T-helper 2 cell treated with Interferon-gamma antibody and Interleukin-4, amounts not matched to agents 100 ng/mL and 5 ng/mL, for 36 hours (primary cell): ENCODE results near the gene MAPK14. TPM values are rescaled to one million over a fixed set of nuclear protein-coding genes. Genes with fewer than 3 reads are reported as not detected.

Source experiments
- intact Hi-C: fragments of 100-400 bp; cut with micrococcal nuclease; formaldehyde crosslinking; loops from one replicate; pipeline ENCODE4 v1.15.1; 2023
- total RNA-seq: library from RNA; stranded (reverse); gene quantifications from 2 replicates; pipeline ENCODE4 v1.2.3, GENCODE V29; 2022

The MAPK14 gene
- total RNA-seq, 1 donor from 2014 or later = 59.7 TPM

DNA sequence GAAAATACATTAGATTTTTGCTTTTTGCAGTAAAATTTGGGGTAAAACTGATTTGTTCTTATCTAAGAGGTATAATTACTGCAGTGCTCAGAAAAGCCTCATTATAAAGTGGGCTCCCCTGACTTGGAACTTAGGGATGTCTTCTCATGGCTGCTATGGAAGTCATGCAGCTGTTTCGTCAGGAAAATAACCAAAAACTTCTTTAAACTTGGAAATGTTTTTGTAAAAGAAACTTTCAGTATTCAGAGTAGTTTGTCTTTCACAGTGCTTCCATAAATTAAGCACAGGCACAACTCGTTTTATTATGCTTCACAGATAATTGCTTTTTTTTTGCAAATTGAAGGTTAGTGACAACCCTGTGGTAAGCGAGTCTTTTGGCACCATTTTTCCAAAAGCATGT is 6.8 kb downstream of the MAPK14 start:
- intact Hi-C loops = no loop called here

DNA sequence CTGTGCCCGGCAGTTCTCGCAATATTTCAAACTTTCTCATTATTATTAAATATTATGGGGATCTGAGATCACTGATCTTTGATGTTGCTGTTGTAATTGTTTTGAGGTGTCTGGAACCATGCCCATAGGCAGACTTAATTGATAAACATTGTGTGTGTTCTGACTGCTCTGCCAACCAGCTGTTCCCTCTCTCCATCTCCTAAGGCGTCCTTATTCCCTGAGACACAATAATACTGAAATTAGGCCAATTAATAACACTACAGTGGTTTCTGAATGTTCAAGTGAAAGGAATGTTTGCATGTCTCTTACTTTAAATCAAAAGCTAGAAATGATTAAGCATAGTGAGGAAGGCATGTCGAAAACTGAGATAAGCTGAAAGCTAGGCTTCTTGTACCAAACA is 7.6 kb downstream of the MAPK14 start:
- intact Hi-C loops = no loop called here

DNA sequence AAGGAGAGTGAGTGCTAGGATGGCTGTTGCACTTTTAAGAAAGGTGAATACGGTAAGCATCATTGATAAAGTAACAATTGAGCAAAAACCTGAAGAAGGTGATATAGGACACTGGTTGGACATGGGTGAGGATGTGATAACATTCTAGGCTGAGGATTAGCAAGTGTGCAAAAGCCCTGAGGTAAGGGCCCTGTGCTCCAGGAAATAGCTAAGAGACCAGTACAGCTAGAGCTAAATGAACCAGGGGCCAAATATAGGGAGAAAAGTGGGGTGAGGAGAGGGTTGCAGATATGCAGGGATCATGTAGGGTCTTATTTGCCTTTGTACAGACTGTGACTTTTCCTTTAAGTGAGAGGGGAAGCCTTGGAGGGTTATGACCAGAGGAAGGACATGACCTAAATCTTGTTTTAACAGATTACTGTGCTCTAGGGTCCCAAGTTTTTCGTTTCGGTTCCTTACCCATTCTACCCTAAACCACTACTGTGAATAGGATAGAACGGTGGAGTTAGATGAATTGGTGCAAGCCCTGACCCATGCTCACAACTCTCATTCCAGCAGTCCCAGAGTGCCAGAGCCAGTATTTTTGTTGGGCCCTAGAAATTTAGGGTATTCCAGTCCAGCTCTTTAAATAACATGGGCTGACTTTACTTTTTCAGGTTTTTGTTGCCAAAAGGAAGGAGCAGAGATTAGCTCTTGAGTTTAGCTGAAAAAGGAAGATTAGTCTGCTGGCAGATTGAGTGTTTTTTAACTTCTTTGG is 10.7 kb downstream of the MAPK14 start:
- intact Hi-C loops = no loop called here

DNA sequence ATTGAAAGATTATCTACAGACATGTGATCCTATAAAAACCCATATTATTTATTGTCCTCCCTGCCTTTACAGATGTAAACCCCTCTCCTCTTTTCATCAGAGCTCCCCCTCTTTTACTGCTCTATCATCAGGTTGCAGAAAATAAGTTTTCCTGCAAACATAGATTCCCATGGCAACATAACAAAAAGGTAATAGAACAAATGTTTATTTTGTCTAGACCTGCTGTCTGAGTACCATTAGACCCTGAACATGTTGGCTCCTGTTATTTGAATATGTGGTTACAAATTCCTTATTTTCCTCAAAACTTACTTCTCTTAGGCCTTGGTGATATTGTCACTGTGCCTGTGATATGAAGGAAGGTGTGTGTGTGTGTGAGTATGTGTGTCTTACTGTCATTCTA is 11.5 kb downstream of the MAPK14 start:
- intact Hi-C loops = no loop called here

DNA sequence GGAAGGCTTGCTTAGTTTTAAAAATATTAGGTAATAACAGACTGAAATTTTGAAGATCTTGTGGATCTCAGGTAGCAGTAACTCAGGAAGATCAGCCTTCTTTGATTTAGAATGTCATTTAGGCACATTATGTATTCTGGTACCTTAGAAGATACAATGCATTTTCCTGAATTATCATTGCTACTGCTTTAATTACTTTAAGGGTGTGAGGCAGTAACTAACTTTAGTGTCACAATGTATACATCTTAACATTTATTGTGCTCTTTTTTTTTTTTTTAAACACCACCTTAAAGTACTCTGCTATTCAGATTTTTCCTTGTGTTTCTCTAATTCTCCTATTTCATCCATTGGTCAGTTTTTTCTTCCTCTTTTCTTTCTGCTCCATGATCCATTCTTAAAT is 13.3 kb downstream of the MAPK14 start:
- intact Hi-C loops = no loop called here

DNA sequence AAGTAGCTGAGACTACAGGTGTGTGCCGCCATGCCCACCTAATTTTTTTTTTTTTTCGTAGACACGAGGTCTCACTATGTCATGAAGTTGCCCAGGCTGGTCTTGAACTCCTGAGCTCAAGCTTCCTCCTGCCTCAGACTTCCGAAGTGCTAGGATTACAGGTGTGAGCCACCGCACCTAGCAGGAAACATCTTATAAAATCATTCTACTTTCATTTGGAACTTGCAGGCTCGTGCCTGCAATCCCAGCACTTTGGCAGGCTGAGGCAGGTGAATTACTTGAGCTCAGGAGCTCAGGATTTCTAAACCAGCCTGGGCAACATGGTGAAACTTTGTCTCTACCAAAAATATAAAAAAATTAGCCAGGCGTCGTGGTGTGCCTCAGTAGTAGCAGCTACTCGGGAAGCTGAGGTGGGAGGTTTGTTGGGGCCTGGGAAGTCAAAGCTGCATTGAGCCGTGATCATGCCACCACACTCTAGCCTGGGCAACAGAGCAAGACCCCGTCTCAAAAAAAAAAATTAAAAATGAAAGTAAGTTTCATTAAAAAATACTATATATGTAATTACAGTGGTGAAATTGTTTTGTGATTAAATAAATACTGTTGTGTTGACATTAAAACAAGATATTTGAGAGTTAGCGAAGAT is 15.1 kb downstream of the MAPK14 start:
- intact Hi-C loops = no loop called here

DNA sequence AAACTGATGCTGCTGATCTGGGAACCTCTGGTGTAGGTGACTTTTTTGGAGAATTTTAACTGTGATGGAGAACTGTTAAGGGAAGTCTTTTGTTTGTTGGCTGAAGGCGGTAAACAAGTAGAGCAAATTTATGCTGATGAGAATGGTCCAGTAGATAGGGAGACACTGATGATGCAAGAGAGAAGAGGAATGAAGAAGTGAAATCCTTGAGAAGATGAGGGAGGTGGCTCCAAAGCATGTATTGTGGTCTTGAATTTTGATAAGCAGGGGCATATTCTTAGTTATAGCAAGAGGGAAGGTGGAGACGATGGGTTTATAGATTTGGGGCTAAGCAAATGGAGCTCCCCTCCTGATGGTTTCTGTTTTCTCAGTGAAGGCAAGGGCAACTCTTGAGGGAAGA is 22.0 kb downstream of the MAPK14 start:
- intact Hi-C loops = no loop called here

DNA sequence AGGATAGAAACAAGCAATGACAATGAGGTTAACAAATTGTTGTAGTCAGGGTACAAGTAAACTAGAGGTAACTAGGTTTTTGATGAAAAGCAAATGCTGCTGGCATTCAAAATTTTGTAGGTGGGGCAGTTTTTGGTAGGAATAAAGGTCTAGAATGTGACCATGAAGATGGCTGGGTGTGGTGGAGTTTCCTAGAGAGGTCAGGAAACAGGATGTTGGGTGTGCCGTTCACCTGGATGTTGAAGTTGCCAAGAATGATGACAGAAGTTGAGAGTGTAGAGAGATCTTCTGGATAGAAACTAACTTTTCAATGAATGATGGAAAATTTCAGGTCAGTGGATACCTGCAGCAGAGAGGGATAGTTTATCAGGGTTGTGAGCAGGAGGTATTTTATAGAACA is 22.7 kb downstream of the MAPK14 start:
- intact Hi-C loops = loop anchor here (1.0 kb wide), 1 partner anchor 20 kb away; no protein-coding TSS in a partner anchor

DNA sequence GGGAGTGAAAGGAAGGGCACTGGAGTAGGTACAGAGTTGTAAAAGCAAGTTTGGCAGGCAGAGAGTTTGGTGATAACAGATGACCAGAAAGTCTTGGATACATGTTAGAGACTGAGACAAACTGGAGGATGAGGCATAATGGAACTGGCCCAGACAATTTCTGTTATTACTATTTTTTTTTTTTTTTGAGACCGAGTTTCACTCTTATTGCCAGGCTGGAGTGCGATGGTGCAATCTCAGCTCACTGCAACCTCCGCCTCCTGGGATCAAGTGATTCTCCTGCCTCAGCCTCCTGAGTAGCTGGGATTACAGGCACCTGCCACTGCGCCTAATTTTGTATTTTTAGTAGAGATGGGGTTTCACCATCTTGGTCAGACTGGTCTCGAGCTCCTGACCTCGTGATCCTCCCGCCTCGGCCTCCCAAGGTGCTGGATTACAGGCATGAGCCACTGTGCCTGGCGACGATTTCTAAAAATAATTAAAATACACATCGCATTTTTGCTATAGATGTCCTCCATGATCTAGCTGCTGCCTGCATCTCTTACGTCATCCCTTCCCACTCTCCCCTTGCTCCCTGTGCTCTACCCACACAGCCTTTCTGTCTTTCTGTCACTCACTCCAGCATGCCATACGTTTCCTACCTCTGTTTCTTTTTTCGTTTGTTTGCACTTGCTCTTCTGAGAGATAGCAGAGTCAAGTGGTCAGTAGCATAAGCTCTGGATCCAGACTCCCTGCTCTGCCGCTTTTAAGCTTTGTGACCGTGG is 23.5 kb downstream of the MAPK14 start:
- intact Hi-C loops = loop anchor here (1.0 kb wide), 1 partner anchor 21 kb away; no protein-coding TSS in a partner anchor

DNA sequence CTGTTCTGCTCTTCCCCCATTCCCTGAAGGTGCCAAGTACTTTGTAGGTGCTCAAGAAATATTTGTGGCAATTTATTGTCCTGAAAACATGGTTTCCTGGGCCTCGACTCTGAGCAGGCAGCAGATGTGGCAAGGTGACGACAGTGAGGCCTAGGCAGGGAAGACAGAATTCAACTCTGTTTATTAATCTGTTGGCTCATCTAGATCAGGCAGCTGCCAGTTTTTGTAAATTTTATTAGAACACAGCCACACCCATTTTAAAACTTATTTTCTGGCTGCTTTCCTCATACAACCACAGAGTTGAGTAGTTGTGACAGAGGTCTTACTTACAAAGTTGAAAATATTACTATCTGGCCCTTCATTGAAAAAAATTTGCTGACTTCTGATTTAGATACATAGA is 24.5 kb downstream of the MAPK14 start:
- intact Hi-C loops = no loop called here

DNA sequence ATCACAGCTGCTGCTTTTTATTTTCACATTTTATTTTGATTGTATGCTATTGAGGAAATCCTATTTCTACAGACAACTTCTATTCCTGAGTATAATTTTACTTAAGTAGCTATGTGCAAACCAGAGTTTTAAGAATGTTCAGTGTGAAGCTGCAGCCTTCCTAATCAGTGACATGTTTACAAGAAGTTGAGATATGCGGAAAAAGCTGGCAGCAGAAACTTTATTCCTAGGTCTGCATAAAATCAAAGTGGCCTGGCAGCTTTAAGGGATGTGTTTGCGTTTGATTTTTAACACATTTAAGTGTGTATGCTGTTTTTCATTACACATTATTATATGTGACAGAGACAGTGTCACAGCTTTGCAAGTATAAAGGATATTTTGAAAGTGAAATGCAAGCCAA is 26.3 kb downstream of the MAPK14 start:
- intact Hi-C loops = no loop called here

DNA sequence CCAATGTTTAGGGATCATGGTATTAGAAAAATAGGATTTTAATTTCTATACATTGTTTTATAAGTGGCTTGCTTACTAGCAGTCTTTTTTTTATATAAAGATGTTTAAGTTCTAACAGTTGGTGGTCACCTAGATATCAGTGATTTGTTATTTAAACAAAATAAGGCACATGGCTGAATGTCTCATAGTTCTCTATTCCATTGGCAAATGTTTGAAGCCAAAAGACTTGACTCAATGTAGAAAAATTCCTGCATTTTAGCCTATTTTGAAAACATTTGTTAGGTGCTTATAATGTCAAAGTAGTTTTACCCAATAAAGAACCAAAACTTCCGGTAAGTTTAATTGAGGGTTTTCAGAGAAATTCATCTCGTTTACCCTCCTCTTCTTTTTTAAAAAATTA is 26.8 kb downstream of the MAPK14 start:
- intact Hi-C loops = no loop called here

DNA sequence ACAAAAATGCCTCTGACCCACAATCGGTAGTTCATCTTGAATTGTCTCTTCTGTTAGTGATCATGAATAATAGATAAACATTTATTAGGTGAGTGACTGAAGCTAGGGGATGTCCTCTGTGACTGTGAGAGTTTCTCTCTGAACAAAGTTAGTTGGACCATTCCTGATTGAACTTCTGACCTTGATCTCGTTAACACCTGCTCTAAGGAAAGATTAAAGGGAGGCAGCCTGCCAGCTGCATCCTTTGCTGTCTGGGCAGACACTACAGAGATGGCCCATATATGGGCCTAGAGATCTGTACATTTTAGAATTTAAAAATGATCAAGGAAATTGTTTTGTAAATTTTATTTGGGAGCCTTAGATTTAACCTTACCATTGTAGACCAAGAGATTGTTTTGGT is 27.3 kb downstream of the MAPK14 start:
- intact Hi-C loops = no loop called here

DNA sequence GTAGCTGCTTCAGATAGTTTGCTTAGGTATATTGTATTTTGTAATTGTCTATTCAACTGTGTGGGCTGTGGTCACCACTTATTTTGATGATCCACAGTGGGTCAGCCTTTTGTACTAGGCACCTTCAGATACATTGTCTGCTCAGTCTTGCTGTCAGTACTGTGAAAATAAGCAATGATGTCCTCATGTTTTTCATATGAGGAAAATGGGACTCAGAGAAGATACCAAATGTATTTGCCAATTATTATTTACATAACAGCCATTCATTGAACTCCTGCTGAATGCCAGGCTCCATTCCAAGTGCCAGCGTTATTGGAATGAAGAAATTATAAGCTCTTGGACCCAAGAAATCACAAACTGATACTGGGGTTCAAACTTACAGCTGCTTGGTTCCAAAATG is 28.6 kb downstream of the MAPK14 start:
- intact Hi-C loops = no loop called here

DNA sequence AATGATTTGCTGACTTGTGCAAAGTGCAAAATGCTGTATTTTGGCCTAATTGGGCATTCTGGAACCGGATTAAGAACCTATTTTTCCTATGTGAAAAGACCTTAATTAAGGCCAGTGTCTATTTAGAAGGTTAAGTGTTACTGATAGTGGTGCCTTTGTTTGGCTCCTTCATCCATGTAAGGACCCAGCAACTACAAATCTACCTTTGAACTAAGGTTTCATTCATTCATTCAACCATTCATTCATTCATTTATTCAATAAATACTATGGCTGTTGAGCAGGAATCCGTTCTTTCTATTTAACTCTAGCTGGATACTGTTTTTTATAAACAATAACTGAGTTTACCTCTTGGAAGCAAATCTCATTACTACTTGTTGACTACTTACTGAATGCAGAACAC is 33.6 kb downstream of the MAPK14 start:
- intact Hi-C loops = no loop called here

DNA sequence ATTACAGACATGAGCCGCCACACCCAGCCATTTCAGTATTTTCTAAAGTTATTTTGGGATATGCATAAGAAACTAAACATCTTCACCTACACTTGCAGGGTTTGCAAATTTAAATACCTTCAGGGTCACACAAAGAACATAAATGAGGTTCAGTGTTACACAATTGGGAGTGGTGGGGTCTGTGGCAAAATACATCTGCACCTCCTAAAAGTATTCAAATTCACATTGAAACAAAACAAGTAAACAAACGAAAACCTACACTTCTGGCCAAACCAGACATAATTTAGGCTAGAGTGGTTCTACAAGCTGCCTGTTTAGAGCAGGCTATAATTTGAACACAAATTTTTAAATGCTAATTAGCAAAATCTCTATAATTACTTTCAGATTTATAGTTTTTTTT is 34.6 kb downstream of the MAPK14 start:
- intact Hi-C loops = no loop called here

DNA sequence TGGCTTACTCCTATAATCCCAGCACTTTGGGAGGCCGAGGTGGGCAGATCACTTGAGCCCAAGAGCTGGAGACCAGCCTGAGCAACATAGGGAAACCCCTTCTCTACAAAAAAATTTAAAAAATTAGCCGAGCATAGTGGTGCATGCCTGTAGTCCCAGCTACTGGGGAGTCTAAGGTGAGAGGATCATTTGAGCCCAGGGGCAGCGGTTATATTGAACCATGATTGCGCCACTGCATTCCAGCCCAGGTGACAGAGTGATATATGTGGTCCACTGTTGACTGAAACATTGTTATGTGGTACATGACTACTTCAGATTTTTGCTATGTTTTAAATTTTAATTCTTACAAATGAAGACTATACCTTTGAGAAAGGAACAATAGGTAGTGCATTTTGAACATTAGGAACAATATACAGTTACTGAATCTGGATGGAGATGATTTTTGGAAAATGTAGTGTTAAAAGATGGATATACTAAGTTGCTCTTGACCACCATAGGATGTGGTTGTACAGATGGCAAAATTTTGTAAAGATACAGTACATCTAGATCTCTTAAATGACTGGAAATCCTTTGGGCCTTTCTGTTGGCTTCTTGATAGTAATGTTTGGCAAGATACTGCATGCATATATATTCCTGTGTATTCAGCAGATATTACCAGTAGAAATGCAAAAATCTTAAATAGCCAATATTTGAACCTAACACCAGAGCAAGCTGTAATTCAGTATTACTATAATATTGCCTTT is 35.9 kb downstream of the MAPK14 start:
- intact Hi-C loops = no loop called here

DNA sequence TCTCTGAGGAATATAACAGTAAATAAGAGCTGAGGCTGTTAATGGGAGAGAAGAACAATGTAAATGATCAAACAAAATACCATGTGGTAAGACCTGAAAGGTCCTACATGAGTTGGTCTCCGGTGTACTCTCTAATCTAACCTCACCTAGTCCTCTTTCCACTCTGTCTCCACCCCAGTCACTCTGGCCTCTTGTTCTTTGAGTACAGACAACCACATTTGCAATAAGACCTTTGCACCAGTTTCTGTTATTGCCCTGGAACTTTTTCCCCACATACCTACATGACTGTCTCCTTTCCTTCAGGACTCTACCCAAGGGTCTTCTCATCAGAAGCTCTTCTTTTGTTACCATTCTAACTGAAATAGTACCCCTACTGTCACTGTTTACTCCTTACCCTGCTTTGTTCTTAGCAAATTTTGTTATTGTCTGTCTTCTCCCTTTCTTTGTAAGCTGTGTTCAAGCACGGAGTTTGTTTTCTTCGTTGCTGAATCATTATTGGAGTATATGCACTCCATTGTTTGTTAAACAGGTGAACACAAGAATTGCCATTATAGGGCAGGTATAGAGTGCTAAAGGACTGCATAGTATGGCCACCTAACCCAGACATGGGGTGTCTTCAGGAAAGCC is 37.3 kb downstream of the MAPK14 start:
- intact Hi-C loops = no loop called here

DNA sequence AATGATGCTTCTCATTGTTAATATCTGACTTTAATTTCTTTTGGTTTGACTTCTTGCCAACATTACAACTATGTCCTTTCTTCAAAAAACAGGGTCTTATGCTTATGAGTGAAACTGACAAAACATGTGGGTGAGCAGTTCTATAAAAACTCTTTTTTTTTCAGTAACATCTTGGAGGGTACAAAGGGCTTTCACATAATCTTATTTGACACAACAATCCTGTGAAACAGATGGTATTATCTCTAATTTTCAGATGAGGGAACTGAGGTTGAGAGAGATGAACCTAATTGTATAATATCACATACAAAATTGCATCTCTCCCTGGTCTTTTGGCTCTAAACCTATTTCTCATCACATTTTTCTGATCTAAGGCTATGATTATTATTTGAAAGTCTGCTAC is 38.3 kb downstream of the MAPK14 start:
- intact Hi-C loops = no loop called here

DNA sequence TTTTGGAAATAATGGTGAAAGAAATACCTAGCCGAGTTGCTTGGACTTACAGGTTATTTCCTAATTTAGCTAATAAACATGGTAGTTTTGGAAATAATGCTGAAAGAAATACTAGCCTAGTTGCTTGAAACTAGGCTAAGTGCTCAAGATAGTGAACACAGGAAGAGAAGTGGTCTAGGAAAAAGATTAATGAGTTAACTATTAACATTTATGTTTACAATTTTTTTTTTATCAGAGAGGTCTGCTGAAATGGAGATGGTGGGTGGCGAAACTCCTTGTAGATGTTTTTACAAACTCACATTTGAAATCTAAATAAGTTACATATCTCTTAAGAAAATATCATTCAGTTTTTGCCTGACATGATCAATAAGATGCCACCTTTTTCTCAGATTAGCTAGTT is 39.2 kb downstream of the MAPK14 start:
- intact Hi-C loops = no loop called here

DNA sequence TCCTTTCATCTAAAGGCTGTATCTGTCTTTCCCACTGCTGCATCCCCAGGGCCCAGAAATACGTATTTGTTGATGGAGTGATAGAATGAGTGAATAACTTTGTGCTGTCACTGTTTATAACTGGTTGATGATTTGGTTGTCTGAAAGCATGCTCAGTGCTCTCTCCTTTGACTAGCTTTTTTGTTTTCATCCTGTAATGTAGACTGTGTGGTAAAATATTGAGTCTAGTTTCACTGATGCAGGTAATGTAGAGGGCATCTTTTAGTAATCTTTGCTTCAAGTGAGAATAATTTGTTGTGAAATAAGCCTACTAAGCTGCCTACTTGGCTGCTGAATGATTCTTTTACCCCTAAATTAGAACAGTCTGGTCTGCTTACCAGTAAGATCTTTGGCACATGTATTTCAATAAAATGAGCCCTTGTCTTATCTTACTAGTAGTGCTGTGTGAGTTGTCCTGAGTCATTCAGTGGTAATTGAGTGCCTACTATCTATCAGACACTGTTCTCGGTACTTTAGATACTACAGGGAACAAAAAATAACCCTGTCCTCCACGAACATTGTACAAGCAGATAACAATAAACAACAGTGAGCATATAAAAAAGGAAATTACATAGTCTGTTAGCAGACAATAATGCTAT is 39.9 kb downstream of the MAPK14 start:
- intact Hi-C loops = no loop called here
